ENCODE results near the gene AGAP1. TPM values are rescaled to one million over a fixed set of nuclear protein-coding genes. Genes with fewer than 3 reads are reported as not detected.
A peak's percentile ranks its signal among the peaks of the same experiment; 100 is the strongest.

The AGAP1 gene
- total and polyA plus RNA-seq, 4 donors = 36.1 to 79.4 (median 52.6) TPM

DNA sequence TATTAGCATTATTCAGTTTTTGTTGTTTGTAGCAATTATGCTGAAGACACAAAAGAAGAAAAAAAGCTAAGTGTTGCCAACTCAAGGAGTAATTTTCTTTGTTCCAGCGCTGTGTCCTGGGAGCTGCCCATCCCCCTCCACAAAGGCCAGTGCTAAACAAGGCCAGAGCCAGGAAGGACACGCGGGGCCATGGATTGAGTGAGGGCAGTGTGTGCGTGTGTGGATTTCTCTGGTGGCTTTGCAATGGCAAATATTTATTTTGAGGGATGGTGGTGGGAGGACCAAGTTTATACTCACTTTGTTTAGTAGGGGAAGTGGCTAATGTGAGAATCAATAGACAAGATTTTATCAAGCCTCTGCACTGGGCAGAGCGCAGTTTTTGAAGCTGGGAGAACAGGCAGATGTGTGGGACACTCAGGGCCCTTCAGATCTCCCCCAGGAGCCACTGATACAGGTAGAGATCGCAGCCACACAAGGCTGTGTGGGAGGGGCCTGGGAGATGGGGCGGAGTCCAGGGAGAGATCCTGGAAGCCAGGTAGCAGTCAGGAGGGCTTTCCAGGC lies 11.4 kb downstream of the AGAP1 start:
- Histone ChIP-seq H3K4me1 (ENCODE audit: control insufficient read depth, insufficient read depth, low read length) (peaks cover 59% of the 10 kb centered on the region), H3K4me3 (ENCODE audit: low read depth, low read length) (no peak overlapping the region)

DNA sequence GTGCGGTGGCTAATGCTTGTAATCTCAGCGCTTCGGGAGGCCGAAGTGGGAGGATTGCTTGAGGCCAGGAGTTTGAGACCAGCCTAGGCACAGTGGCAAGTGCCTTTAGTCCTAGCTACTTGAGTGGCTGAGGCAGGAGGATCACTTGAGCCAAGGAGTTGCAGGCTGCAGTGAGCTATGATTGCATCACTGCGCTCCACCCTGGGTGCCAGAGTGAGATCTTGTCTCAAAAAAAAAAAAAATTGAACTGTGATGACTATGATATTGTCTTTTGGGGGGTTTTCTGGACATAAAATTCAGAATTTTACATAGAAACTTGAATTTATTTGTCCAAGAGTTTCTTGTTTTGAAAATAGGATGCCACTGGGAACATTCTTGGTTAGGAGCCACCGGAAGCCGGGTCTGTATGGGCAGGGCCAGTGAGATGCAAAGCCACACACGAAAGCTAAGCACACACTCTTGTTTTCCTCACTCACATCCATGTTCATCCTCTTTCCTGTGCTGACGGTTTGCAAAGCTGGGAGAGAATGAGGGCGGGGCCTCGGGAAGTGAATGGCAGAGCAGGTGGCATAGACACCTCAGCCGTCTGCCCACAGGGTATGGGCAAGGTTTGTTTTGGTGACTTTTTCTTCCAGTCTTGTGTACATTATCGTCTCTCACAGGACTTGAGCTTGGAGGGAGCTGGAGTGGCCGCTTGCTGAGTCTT lies 12.6 kb downstream of the AGAP1 start:
- Histone ChIP-seq H3K9me3 (ENCODE audit: control insufficient read depth, insufficient read depth, low read length) (no peaks in the 10 kb centered on the region), H3K4me1 (ENCODE audit: control insufficient read depth, insufficient read depth, low read length) (peaks cover 57% of the 10 kb centered on the region), H3K27ac (ENCODE audit: low read depth, low read length) (no peak overlapping the region), H3K4me3 (ENCODE audit: low read depth, low read length) (no peak overlapping the region), H3K27me3 (ENCODE audit: control insufficient read depth, insufficient read depth, low read length) (no peaks in the 10 kb centered on the region), H3K36me3 (ENCODE audit: control insufficient read depth, insufficient read depth, low read length) (peaks cover 3% of the 10 kb centered on the region)
- no peak for DNase-seq (ENCODE audit: low read depth in 4 of 6, low spot score in 6 of 6)
- WGBS (ENCODE audit: insufficient coverage) = 86% methylated on average over 10 of the region's 14 CpGs

More for the DNA sequence above, 11.4 kb downstream of the AGAP1 start:
- Histone ChIP-seq H3K27ac (ENCODE audit: low read depth, low read length) (peak overlapping the region; percentile 70), H3K9me3 (ENCODE audit: control insufficient read depth, insufficient read depth, low read length) (no peaks in the 10 kb centered on the region), H3K27me3 (ENCODE audit: control insufficient read depth, insufficient read depth, low read length) (no peaks in the 10 kb centered on the region), H3K36me3 (ENCODE audit: control insufficient read depth, insufficient read depth, low read length) (peaks cover 3% of the 10 kb centered on the region)
- DNase-seq (ENCODE audit: low read depth in 4 of 6, low spot score in 6 of 6) = no peak
- WGBS (ENCODE audit: insufficient coverage) = 65% methylated on average over 6 of the region's 7 CpGs

DNA sequence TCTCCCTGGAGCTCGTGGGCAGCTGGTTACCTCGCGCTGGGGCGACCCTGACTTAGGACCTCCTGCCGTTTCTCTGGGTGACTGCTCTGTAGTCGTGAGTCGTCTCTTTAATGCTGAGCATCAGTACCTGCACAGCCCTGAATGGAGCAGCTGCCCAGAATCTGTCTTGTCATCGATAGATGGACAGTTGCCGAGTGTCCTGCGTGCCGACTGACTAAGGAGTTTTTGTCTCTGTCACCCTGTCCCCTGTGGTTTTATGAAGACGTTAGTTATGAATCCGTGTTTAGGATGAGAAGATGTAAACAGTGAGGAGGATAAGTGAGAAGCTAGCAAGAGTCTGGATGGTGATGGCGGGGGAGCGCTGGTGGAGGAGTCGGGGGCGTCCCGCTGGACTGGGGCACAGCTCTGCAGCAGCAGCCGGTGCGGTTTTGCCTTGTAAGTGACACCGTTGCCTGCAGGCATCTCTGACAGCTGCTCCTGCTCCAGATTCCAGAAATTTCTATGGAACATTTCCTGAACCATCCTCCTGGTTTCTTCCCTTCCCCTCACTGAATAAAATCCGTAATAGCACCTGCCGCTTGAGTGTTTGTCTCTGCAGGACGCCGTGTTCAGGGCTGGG lies 13.3 kb downstream of the AGAP1 start:
- peaks cover 3% of the 10 kb centered on the region for H3K36me3 ChIP-seq (ENCODE audit: control insufficient read depth, insufficient read depth, low read length)
- H3K4me3 ChIP-seq (ENCODE audit: low read depth, low read length) = no peak overlapping the region
- H3K27ac ChIP-seq (ENCODE audit: low read depth, low read length) = no peak overlapping the region
- no peaks in the 10 kb centered on the region for H3K9me3 ChIP-seq (ENCODE audit: control insufficient read depth, insufficient read depth, low read length)
- no peak for DNase-seq (ENCODE audit: low read depth in 4 of 6, low spot score in 6 of 6)
- H3K4me1 ChIP-seq (ENCODE audit: control insufficient read depth, insufficient read depth, low read length) = peaks cover 51% of the 10 kb centered on the region
- H3K27me3 ChIP-seq (ENCODE audit: control insufficient read depth, insufficient read depth, low read length) = no peaks in the 10 kb centered on the region
- 77% methylated on average over 25 of the region's 25 CpGs for WGBS (ENCODE audit: insufficient coverage)

DNA sequence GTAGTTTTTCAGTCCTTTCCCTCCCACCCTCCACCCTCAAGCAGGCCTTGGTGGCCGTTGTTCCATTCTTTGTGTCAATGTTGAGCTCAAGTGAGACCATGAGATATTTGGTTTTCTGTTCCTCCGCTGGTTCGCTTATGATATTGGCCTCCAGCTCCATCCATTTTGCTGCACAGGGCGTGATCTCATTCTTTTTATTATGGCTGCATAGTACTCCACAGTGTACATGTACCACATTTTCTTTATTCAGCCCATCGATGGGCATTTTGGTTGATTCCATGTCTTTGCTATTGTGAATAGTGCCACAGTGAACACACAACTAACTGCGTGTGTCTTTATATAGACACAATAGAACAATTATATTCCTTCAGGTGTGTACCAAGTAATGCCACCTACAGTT lies 14.1 kb downstream of the AGAP1 start:
- H3K4me3 ChIP-seq (ENCODE audit: low read depth, low read length) = no peak overlapping the region
- DNase-seq (ENCODE audit: low read depth in 4 of 6, low spot score in 6 of 6) = no peak
- H3K27ac ChIP-seq (ENCODE audit: low read depth, low read length) = no peak overlapping the region
- peaks cover 3% of the 10 kb centered on the region for H3K36me3 ChIP-seq (ENCODE audit: control insufficient read depth, insufficient read depth, low read length)
- H3K27me3 ChIP-seq (ENCODE audit: control insufficient read depth, insufficient read depth, low read length) = no peaks in the 10 kb centered on the region
- 100% methylated on average over 3 of the region's 6 CpGs for WGBS (ENCODE audit: insufficient coverage)
- no peaks in the 10 kb centered on the region for H3K9me3 ChIP-seq (ENCODE audit: control insufficient read depth, insufficient read depth, low read length)
- H3K4me1 ChIP-seq (ENCODE audit: control insufficient read depth, insufficient read depth, low read length) = peaks cover 49% of the 10 kb centered on the region

DNA sequence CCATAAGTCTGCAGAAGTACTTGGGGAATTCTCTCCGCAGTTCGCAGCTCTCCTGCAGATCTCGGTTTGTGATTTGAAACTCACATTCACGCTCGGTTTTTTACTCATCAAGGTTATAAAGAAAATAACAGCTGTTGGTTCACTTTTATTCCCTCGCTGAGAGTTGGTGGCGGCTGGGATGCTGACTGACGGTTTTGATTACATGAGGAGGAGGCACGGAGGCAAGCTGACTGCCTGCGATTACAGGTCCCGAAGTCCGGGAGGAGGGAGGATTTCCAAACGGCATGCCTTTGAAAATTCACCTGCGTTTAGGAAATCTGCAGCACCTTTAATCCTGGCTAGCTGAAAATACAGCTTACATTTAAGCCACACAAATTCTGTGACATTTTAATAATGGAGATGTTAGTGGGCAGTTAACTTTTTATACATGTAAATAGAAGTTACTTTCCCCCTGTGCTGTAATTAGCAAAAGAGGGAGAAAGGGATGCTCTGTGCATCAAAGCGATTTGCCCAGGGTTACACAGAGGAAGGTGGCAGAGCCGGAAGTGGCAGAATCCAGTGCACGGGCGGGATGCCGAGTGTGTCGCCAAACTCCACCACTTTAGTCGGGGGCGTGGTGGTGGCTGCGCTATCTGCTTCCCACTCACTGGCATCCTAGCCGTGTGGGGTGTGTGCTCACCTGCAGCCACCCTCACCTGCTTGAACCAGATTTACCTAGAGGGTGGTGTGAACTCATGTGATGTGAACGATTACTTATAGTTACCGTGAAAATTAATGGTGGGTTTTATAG lies 14.7 kb downstream of the AGAP1 start:
- Histone ChIP-seq H3K27ac (ENCODE audit: low read depth, low read length) (no peak overlapping the region), H3K4me3 (ENCODE audit: low read depth, low read length) (no peak overlapping the region), H3K9me3 (ENCODE audit: control insufficient read depth, insufficient read depth, low read length) (no peaks in the 10 kb centered on the region), H3K36me3 (ENCODE audit: control insufficient read depth, insufficient read depth, low read length) (peaks cover 3% of the 10 kb centered on the region), H3K27me3 (ENCODE audit: control insufficient read depth, insufficient read depth, low read length) (no peaks in the 10 kb centered on the region), H3K4me1 (ENCODE audit: control insufficient read depth, insufficient read depth, low read length) (peaks cover 43% of the 10 kb centered on the region)
- 78% methylated on average over 11 of the region's 26 CpGs for WGBS (ENCODE audit: insufficient coverage)
- peak in 1 of 6 donors; percentile 62 for DNase-seq (ENCODE audit: low read depth in 4 of 6, low spot score in 6 of 6)

DNA sequence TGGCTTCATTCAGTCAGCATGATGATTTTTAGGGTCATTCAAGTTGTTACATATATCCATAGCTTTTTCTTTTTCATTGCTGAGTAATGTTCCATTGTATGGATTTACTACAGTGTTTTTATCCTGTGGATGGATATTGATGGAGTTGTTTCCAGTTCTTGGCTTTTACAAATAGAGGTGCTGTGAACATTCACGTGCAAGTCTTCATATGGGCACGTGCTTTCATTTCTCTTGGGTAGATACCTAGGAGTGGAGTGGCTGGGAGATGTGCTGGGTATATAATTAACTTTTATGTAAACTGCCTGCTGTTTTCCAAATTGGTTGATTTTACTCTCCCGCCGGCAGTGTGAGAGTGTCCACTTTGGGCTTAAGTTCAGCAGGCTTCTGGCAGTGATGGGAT lies 16.5 kb downstream of the AGAP1 start:
- H3K27me3 ChIP-seq (ENCODE audit: control insufficient read depth, insufficient read depth, low read length) = no peaks in the 10 kb centered on the region
- peaks cover 34% of the 10 kb centered on the region for H3K4me1 ChIP-seq (ENCODE audit: control insufficient read depth, insufficient read depth, low read length)
- H3K36me3 ChIP-seq (ENCODE audit: control insufficient read depth, insufficient read depth, low read length) = peaks cover 6% of the 10 kb centered on the region
- no peak overlapping the region for H3K27ac ChIP-seq (ENCODE audit: low read depth, low read length)
- no peak overlapping the region for H3K4me3 ChIP-seq (ENCODE audit: low read depth, low read length)
- no peak for DNase-seq (ENCODE audit: low read depth in 4 of 6, low spot score in 6 of 6)
- 56% methylated on average over 4 of the region's 4 CpGs for WGBS (ENCODE audit: insufficient coverage)
- H3K9me3 ChIP-seq (ENCODE audit: control insufficient read depth, insufficient read depth, low read length) = no peaks in the 10 kb centered on the region

DNA sequence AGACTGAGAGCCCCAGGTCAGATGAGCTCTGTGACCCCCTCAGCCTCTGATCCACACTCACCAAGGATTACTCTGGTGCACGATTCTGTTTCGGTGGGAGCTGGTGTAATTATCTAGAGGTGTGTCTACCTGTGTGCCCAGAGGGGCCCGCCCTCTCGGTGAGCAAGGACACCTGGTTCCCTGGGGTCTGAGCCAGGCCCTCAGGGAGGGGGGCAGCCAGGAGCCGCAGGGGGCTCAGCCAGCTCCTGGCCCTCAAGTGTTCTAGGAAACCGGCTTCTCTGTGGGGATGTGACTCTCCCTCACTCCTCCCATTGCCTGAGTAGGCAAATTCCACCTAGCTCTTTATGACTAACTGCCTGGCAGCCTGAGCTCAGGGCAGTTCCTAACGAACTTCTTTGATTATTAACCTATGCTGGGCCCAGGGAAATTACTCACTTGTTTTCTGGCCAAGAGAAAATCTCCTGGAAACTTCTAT lies 17.4 kb downstream of the AGAP1 start:
- WGBS (ENCODE audit: insufficient coverage) = 46% methylated on average over 6 of the region's 7 CpGs
- Histone ChIP-seq H3K4me3 (ENCODE audit: low read depth, low read length) (no peak overlapping the region), H3K27ac (ENCODE audit: low read depth, low read length) (no peak overlapping the region), H3K9me3 (ENCODE audit: control insufficient read depth, insufficient read depth, low read length) (peaks cover 3% of the 10 kb centered on the region), H3K27me3 (ENCODE audit: control insufficient read depth, insufficient read depth, low read length) (no peaks in the 10 kb centered on the region), H3K36me3 (ENCODE audit: control insufficient read depth, insufficient read depth, low read length) (peaks cover 9% of the 10 kb centered on the region), H3K4me1 (ENCODE audit: control insufficient read depth, insufficient read depth, low read length) (peaks cover 29% of the 10 kb centered on the region)
- no peak for DNase-seq (ENCODE audit: low read depth in 4 of 6, low spot score in 6 of 6)

DNA sequence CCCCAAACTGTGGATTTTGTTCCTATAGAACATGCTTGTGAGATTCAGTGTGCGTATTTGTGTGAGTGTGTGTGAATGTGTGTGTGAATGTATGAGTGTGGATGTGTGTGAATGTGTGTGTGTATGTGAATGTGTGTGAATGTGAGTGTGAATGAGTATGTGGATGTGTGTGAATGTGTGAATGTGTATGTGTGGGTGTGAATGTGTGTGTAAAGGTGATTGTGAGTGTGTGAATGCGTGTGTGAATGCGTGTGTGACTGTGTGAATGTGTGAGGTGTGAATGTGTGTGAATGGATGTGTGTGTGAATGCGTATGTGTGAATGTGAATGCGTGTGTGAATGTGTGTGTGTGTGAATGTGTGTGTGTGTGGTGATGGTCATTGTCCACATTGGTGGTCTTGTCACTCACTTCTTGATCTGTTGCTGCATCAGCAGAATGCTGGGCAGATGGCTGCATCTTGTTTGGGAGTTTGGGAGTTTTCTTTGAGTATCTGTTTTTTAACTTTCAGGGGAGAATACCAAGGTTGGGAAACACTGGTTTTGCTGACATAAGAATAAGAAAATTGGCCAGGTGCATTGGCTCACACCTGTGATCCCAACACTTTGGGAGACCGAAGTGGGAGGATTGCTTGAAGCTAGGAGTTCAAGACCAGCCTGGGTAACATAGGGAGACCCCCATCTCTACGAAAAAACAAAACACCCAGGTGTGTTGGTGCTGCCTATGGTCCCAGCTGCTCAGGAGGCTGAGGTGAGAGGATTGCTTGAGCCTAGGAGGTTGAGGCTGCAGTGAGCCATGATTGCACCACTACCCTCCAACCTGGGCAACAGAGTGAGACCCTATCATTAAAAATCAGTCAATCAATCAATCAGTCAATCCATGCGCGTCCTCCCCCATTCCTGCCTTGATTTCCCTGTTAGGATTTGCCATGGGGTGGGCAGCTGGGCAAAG lies 18.2 kb downstream of the AGAP1 start:
- Histone ChIP-seq H3K27ac (ENCODE audit: low read depth, low read length) (no peak overlapping the region), H3K36me3 (ENCODE audit: control insufficient read depth, insufficient read depth, low read length) (peaks cover 9% of the 10 kb centered on the region), H3K4me3 (ENCODE audit: low read depth, low read length) (no peak overlapping the region), H3K27me3 (ENCODE audit: control insufficient read depth, insufficient read depth, low read length) (no peaks in the 10 kb centered on the region), H3K9me3 (ENCODE audit: control insufficient read depth, insufficient read depth, low read length) (peaks cover 3% of the 10 kb centered on the region), H3K4me1 (ENCODE audit: control insufficient read depth, insufficient read depth, low read length) (peaks cover 23% of the 10 kb centered on the region)
- 90% methylated on average over 6 of the region's 9 CpGs for WGBS (ENCODE audit: insufficient coverage)
- DNase-seq (ENCODE audit: low read depth in 4 of 6, low spot score in 6 of 6) = no peak

DNA sequence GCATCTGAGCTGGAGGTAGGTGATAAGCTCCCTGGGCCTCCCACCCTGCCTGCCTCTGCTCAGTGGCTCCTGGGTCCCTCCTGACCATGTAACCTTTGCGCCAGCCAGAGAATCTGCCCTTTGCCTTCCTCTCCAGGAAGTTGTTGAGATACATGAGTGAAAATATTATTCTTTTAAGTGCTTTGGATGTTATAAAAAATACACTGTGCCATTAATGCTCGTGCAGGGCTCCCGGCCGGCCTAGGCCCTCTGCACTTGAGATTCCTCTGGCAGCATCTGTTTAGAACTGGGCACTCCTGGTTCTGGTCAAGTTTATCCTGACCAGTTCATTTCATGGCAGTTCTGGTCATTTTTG lies 18.8 kb downstream of the AGAP1 start:
- no peak overlapping the region for H3K4me3 ChIP-seq (ENCODE audit: low read depth, low read length)
- H3K9me3 ChIP-seq (ENCODE audit: control insufficient read depth, insufficient read depth, low read length) = peaks cover 3% of the 10 kb centered on the region
- 97% methylated on average over 3 of the region's 4 CpGs for WGBS (ENCODE audit: insufficient coverage)
- no peak overlapping the region for H3K27ac ChIP-seq (ENCODE audit: low read depth, low read length)
- no peak for DNase-seq (ENCODE audit: low read depth in 4 of 6, low spot score in 6 of 6)
- H3K36me3 ChIP-seq (ENCODE audit: control insufficient read depth, insufficient read depth, low read length) = peaks cover 6% of the 10 kb centered on the region
- H3K27me3 ChIP-seq (ENCODE audit: control insufficient read depth, insufficient read depth, low read length) = no peaks in the 10 kb centered on the region
- H3K4me1 ChIP-seq (ENCODE audit: control insufficient read depth, insufficient read depth, low read length) = peaks cover 20% of the 10 kb centered on the region

Data from spinal cord (tissue), 10 donors.